ENCODE data around the gene FUT7.
A peak's percentile ranks its signal among the peaks of the same experiment; 100 is the strongest.

The FUT7 gene, protein sequence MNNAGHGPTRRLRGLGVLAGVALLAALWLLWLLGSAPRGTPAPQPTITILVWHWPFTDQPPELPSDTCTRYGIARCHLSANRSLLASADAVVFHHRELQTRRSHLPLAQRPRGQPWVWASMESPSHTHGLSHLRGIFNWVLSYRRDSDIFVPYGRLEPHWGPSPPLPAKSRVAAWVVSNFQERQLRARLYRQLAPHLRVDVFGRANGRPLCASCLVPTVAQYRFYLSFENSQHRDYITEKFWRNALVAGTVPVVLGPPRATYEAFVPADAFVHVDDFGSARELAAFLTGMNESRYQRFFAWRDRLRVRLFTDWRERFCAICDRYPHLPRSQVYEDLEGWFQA

DNA sequence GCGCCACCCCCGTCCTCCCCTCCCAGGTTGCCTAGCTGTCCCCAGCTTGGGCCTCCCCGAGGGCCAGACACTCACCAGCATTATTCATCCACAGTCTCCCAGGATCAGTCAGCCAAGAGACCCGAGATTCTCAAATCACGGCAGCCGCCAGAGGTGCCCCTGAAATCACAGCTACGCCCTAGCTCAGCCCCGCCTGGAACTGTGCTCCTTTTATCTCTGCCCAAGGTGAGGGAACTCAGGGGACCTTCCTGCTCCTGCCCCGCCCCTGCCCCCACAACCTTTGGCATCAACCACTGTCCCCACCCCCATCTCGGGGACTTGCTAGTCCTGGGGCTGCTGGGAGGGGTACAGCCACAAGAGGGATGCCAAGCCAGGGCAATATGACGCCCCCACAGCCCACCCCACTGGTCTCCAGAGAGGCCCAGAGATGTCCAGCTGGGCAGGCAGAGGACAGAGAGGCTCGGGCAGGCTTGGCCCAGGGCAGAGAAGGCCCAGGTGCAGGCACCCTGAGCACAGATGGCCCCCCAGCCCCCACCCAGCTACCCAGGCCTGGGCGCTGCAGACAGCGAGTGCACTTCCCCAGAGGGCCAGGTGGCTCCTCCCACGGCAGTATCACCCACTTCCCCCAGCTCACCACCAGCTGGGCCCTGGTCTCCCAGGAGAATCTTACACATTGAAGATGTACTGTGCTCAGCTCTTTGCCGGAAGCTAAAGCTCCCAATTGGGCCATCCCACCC lies at the start of gene FUT7:
FUT7 (minus strand) TSS at position 185 of the 737 bp plus-strand sequence; CDS start at position 88, 97 bp downstream.
- DNase-seq (ENCODE audit: low read depth), result no peak

DNA sequence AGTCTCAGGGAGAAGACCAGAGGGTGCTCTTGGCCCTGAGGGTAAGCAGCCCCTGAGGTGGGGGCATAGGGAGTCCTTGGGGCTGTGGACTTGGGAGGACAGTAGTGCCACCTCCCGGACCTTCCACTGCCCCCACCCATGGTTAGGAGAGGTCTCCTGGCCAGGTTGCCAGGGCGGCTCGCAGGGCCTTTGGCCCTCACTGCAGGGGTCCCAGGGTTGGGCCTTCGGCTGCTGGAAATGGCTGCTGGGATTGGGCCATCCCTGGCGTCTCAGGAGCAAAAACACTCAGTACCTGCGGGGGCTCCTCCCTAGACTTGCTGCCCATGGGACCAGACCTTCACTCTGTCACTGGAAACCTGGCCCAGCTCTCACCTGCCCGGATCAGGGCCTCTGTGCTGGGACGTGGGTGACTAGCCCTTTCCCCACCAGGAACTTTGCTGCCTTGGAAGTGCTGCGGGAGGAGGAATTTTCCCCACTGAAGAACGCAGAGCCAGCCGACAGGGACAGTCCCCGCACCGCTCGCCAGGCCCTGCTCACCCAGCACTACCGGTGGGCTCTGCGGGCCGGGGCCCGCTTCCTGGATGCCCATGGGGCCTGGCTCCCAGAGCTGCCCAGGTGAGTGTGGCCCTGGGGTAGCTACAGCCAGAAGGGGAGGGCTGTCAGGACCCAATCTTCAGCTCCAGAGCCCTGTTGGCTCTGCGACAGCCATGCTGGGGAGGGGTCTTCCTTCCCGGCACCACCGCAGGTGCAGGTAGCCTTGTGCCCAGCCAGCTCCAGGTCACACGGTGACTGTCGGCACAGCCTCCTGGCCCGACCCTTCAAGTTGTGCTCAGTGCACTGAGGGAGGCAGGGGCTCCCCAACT lies 48.6 kb upstream of the FUT7 start:
- no peak for DNase-seq (ENCODE audit: low read depth)

DNA sequence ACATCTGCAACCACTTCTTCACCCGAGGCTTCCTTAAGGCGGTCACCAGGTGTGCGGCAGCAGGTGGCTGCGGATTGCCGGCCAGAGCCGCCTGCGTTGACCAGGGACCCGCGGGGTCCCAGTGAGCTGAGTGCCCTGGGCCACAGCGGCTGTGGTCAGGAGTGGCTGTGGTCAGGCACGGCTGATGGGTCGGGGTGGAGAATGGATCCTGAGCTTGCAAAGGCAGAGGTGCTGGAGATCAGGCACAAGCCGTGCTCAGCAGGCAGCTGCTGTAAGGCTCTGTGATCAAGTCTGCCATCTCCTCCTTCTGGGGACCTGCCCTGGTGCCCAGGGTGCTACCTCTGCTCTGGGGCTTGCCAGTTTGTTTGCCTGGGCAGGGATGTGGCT lies 47.5 kb upstream of the FUT7 start:
- DNase-seq (ENCODE audit: low read depth), result no peak

DNA sequence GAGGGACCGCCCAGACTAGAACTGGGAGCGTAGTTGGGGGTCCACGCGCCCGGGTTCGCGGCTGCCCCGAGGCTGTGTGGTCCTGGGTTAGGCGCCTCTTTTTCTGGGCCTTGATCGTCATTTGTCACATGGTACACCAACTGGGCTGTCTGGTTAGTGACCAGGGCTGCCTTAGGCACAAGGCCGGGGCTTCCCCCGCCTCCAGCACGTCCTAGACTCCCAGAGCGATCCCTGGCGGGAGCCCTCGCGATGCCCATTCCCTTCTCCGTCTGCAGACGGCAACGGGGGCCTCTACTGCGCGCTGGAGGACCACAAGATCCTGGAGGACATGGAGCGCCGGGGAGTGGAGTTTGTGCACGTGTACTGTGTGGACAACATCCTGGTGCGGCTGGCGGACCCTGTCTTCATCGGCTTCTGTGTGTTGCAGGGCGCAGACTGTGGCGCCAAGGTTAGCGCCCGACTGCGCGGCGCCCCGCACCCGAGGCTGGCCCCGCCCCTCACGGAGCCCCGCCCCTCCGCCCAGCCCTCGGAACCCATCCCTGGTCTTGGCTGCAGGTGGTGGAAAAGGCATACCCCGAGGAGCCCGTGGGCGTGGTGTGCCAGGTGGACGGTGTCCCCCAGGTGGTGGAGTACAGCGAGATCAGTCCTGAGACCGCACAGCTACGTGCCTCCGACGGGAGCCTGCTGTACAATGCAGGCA lies 47.0 kb upstream of the FUT7 start:
- DNase-seq (ENCODE audit: low read depth), result no peak

DNA sequence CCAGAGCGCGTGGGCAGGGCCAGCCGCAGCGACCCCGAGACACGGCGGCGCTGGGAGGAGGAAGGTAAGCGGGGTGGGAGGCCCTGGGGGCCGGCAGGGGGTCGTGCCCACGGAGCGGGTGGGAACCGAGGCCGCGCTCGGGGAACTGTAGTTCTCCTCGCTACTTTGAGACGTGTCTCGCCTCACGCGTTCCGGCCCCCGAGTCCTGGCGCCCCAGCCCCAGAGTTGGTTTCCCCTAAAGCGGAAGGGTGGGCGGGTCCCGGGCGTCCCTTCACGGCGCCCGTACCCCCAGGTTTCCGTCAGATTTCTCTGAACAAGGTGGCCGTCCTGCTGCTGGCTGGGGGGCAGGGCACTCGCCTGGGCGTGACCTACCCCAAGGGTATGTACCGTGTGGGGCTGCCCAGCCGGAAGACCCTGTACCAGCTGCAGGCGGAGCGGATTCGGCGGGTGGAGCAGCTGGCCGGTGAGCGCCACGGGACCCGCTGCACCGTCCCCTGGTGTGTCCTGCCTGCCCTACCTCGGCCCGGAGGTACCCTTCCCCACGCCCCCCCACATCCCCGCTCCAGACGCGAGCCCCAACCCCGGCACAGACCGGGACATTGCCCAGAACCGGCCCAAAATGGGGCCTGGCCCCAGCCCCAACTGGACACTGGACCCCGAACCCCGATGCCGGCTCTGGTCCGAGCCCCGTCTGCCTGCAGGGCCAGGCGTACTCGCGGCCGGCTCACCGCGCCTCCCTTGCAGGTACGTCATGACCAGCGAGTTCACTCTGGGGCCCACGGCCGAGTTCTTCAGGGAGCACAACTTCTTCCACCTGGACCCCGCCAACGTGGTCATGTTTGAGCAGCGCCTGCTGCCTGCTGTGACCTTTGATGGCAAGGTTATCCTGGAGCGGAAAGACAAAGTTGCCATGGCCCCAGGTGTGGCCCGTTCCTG lies 46.1 kb upstream of the FUT7 start:
- no peak for DNase-seq (ENCODE audit: low read depth)

DNA sequence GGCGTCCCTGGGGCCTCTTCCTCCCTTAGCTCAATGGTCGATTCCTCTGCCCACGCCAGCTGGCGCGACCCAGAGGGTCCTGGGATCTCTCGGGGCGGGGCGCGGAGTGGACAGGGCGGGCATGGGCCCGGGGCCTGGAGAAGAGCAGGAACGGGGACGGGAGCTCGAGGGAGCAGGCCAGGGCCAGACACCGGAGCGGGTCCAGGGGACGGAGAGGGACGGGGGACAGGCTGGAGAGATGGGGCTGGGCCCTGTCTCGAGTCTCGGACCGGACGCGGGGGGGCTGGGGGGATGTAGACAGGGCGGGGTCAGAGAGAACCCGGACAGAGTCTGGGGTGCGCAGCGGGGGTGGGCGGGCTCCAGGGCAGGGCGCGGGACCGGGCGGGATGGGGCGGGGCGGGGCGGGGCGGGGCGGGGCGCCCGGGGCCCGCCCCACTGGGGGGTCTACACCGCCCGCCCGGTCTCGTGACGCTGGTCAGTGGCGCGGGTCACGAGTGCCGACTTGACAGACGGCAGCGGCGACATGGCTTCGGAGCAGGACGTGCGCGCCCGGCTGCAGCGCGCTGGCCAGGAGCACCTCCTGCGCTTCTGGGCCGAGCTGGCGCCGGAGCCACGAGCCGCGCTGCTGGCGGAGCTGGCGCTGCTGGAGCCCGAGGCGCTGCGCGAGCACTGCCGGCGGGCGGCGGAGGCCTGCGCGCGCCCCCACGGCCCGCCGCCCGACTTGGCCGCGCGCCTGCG lies 45.3 kb upstream of the FUT7 start, which contains the start of gene UAP1L1:
UAP1L1 (plus strand) TSS at position 508 of the 738 bp plus-strand sequence; CDS start at position 524, 16 bp downstream.
- peak; percentile 80 for DNase-seq (ENCODE audit: low read depth)

DNA sequence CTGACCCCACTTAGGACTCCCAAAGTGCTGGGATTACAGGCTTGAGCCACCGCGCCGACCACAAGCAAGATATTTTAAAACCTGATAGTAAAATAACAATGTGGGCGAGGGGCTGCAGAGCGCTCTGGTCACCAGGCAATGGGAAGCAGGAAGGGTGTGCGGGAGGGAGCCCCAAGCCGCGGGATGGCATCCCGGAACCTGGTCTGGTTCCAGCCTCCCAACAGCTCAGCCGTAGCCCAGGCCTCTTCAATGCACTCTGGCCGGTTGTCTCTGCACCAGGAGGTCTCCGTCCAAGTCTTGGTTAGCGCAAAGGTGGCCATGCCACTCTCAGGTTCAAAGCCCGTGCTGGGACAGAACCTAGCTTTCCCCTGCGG lies 44.7 kb upstream of the FUT7 start:
- no peak for DNase-seq (ENCODE audit: low read depth)

DNA sequence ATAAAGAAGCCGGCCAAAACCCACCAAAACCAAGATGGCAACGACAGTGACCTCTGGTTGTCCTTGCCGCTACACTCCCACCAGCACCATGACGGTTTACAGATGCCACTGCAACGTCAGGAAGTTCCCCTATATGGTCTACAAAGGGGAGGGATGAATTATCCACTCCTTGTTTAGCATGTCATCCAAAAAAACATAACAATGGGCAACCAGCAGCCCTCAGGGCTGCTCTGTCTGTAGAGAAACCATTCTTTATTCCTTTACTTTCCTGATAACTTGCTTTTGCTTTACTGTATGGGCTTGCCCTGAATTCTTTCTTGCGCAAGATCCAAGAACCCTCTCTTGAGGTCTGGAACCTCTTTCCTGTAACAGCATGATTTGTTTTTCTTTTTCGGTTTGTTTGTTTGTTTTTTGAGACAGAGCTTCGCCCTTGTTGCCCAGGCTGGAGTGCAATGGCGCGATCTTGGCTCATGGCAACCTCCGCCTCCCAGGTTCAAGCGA lies 43.4 kb upstream of the FUT7 start:
- no peak for DNase-seq (ENCODE audit: low read depth)

DNA sequence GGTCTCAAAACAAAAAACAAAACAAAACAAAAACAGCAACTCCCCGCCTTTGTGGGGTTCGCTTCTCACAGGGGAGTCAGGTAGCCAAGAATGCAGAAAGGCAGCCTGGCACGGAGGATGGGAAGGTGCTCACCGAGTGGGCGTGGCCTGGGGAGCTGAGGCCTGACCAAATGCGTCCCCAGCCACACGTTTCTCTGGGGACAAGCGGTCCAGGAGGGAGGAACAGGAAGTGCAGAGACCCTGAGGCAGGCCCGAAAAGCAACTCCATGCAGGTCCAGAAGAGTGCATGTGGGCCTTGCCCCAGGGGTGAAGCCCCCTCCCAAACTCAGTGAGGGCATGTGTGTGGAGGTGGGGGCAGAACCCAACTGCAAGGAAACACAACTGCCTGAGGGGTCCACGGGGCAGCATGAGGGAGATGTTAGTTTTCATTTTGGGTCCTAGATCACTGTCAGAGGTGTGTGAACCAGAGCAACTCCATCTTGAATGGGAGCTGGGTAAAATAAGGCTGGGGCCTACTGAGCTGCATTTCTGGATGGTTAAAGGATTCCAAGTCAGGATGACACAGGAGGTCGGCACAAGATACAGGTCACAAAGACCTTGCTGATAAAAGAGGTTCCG lies 42.9 kb upstream of the FUT7 start:
- no peak for DNase-seq (ENCODE audit: low read depth)

DNA sequence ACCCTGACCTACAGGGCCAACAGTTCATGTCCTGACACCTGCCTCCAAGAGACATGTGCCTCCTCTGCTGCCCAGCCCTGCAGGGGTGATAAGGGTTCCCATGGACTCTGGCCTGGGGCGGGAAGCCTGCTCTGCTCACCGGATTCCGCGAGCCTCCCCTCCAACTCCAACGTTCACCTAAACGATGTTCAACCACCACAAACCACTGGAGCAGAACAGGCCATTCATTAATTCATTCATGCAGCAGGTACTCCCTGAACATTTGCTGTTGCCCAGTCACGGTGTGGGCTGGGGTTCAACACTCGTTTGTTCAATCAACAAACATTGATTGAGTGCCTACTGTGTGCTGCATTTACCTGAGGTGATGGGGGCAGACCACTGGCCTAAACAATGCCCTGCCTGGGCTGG lies 42.1 kb upstream of the FUT7 start:
- DNase-seq (ENCODE audit: low read depth), result no peak

DNA sequence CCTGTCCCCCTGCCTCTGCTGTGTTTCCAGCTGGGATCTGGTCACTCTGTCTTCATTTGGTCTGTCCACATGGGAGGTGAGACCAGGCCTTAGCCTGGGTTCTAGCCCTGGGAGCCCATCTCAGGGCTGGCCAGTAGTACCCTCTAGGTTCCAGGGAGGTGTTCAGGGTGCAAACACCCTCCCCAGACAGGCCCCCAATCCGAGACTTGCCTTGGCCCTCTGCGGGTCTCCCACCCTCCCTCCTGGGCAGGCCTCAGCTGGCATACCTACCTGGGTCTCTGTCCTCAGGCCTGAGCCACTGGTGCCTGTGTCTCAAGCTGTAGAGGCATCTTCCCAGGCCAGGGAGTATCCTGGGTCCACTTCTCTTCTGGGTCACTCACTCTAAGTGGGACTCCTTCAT lies 39.4 kb upstream of the FUT7 start:
- no peak for DNase-seq (ENCODE audit: low read depth)

DNA sequence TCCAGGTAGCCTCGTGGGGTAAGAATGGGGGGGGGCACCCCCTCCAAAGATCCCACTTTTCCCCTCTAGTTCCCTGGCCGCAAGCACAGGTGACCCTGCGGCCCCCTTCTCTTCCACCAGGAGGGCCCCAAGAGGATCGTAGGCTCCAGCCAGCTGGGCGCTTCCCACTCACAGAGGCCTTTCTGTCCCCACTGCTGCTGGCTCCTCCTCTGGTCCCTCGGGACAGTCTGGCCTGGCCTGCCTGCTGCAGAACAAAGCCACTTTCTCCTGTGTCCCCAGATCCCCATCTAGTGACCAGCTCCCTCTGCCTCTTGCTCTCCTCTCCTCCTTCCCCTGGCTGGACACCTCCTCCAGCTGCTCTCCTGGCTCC lies 39.0 kb upstream of the FUT7 start:
- no peak for DNase-seq (ENCODE audit: low read depth)

DNA sequence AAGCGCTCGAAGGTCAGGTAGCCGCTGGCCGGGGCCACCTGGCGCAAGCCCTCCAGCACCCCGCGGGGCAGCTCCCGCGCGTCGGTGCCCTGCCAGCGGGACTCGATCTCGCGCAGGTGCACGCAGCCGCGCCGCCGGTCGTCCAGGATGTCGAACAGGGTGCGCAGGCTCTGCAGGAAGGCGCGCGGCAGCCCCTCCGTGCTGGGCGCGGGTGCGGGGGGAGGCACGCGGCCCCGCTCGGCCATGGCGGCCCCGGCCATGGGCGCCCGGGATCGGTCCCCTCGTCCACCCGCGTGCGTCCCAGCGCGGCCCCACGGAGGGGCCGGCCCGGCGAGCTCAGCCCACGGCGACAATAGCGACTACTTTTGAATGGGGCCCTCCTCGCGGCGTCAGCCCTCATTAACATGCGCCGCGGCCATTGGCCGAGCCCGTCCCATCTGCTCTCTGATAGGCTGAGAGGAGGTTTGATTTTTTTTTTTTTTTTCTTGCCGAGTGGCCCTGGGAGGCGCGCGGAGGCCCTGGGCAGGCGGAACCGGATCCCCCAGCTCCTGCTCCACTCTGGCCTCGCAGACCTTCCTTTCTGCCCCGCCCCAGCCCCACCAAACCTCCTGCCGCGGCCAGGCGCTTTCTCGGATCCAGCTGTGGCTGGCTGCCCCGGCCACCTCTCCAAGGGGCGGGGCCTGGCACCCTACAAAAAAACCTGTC lies 38.5 kb upstream of the FUT7 start, which contains the start of gene SAPCD2:
SAPCD2 (minus strand) TSS at position 357 of the 705 bp plus-strand sequence; CDS start at position 260, 97 bp downstream.
- DNase-seq (ENCODE audit: low read depth), result peak; percentile 75

DNA sequence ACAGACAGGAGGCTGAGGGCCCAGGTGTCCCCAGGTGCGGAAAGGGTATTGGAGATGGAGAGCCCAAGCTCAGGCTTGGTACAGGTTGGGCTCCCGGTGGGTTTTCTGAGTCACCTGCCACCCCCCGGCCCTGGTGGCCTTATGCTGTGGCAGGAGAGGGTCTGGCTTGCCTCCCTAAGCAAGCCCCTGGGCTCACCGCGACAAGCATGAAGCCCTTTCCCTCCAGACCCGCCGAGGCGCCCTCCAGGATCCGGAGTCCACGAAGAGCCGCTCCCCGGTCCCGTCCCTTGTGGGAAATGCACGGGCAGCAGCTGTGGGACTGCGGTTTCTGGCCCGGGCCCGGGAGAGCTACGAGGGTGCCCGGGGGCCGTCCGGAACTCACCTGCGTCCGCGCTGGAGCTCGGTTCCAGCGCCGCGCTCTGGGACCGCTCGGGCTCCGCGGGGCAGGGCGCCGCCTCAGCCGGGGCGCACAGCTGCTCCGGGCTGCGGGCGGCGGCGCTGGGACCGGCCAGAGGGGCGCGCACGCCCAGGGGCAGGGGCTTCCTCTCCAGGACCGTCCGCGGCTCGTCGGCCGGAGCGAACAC lies 37.7 kb upstream of the FUT7 start:
- no peak for DNase-seq (ENCODE audit: low read depth)

DNA sequence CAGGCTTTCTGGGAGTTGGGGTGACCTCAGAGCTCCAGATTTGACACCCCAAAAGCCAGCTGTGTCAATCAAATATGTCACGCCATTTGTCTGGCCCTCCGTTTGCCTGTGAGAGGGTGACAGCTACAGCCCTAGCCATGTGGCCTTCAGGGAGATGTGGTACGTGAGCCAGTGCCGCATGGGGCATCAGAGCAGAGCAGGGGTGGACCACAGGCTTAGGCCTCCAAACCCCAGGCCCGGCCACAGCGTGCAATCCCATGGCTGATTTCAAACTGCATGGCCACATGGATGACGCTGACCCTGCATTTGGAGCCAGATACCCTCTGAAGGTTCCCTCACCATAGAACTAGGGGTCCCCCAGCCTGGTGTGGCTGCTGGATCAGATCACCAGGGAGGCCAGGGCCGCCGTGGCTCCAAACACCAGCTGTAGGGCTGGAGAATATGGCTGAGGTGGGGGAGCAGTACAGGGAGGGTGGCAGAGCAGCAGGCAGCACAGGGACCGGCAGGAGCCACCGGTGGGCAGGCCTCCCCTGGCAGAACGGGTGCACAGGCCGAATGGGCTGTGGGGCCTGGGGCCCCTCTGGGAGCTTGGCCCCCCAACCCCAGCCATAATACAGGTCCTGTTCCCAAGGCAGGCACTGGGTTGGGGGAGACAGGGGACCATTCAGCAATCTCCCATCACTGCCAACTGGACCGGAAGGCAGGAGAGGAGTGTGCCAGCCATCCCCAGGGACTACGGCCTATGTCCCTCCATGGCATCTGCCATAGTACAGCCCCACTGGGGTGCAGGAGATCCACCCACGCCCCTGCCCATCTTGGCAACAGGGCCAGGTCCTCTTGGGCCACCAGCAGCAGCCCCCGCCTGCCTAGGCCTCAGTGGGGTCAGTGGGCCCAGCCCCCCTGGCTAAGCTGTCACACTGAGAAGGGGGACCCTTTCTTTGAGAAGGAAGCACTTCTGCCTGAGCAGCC lies 36.9 kb upstream of the FUT7 start:
- no peak for DNase-seq (ENCODE audit: low read depth)

DNA sequence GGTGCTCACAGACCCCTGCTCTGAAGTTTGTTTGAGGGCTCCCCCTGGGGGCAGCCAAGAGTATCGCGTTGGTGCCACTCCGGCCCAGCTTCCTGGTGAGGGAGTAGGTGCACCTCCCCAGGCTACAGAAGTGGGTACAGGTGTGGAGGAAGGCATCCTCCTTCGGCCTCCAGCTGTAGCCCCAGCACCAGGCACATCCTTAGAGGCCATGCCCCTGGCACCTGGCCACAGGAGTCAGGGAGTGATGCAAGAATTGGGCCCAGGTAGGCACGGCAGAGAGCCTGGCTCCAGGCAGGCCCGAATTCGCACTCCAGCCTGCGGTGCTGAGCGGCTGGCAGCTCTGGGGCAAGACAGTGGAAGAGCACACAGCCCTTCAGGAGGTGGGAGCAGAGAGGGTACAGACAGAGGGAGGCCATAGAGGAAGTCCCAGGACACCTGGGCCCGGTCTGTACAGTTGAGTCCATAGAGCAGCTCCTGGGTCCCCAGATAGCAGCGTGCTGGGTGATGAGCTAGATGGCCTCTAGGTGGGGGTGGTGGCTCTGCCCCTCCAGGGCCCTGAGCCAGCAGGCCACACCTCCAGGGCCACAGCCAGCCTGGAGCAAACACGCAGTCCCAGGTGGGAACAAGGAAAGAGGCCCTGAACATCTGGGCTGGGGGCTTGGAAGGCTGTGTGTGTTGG lies 36.1 kb upstream of the FUT7 start:
- peak; percentile 51 for DNase-seq (ENCODE audit: low read depth)
